Measurements from ENCODE around the gene TAS2R7. TPM values are rescaled to one million over a fixed set of nuclear protein-coding genes. Genes with fewer than 3 reads are reported as not detected.
A peak's percentile ranks its signal among the peaks of the same experiment; 100 is the strongest.

Gene TAS2R7
- total RNA-seq, 3 donors from 2014 or later (not counting 1 experiment from before 2014, with no cell fraction given), result not detected

DNA sequence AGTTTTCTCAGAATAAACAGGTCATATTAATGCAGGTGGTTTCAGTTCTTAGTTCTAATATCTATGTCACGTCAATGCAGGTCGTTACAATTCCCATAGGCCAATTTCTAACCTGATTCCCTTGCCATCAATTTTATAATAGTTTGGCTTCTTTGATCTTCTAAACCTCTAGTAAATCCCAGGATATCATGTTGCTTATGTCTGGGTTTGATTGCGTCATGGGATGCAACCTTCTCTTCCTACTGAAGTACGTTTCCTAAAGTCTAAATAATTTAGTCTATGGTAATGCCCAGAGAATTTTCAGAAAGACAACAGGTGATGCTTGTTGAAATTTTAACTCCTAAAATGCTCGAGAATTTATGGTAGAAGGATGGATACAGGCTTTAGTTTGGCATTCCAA, 19.2 kb downstream of the TAS2R7 start:
- no peak for ATAC-seq
- intact Hi-C loops (cut with micrococcal nuclease), result no loop called here
- no peaks in the 10 kb centered on the region for H3K9me3 Mint-ChIP-seq
- H3K36me3 Mint-ChIP-seq, result no peaks in the 10 kb centered on the region
- H3K4me1 Mint-ChIP-seq, result no peaks in the 10 kb centered on the region
- Histone ChIP-seq H3K9me3 (ENCODE audit: control insufficient read depth, insufficient read depth, low read length) (no peaks in the 10 kb centered on the region), H3K4me1 (ENCODE audit: control insufficient read depth, insufficient read depth, low read length) (no peaks in the 10 kb centered on the region), H3K27ac (ENCODE audit: low read length) (no peak overlapping the region), H3K36me3 (ENCODE audit: control insufficient read depth, insufficient read depth, low read length) (no peaks in the 10 kb centered on the region), H3K27me3 (ENCODE audit: control insufficient read depth, insufficient read depth, low read length) (no peaks in the 10 kb centered on the region), H3K4me3 (ENCODE audit: low read length) (no peak overlapping the region)
- no peak overlapping the region for H3K27ac Mint-ChIP-seq
- TF ChIP-seq, protein P1, sequence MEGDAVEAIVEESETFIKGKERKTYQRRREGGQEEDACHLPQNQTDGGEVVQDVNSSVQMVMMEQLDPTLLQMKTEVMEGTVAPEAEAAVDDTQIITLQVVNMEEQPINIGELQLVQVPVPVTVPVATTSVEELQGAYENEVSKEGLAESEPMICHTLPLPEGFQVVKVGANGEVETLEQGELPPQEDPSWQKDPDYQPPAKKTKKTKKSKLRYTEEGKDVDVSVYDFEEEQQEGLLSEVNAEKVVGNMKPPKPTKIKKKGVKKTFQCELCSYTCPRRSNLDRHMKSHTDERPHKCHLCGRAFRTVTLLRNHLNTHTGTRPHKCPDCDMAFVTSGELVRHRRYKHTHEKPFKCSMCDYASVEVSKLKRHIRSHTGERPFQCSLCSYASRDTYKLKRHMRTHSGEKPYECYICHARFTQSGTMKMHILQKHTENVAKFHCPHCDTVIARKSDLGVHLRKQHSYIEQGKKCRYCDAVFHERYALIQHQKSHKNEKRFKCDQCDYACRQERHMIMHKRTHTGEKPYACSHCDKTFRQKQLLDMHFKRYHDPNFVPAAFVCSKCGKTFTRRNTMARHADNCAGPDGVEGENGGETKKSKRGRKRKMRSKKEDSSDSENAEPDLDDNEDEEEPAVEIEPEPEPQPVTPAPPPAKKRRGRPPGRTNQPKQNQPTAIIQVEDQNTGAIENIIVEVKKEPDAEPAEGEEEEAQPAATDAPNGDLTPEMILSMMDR (IDR thresholded peaks at IDR 0.05), result no peak
- 83% methylated on average over 5 of the region's 5 CpGs for WGBS (ENCODE audit: insufficient coverage)
- H3K27me3 Mint-ChIP-seq (ENCODE audit: low read depth in 2 of 2), result peaks cover 5 to 12% of the 10 kb centered on the region in 2 donors
- no peak overlapping the region for H3K4me3 Mint-ChIP-seq
- DNase-seq, result no peak

DNA sequence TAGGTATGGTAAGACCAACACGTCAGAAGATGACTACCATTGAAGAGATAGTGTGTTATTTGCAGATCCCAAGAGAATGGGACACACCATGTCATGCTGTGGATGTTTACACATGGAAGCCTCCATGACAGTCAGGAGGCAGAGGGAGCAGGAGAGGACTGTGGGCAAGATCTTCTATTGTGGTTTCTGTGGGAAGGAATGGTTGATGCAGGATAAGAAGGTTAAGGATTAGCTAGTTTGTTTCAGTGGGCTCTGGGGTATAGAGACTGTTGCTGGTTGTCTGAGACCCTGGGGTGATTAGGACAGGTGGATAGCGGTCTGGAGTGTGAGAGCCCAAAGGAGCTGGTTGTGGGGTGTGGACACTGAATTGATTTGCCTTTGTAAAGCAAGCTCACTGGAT, 23.3 kb downstream of the TAS2R7 start:
- Mint-ChIP-seq H3K4me1 (no peaks in the 10 kb centered on the region), H3K9me3 (no peaks in the 10 kb centered on the region), H3K27ac (no peak overlapping the region), H3K27me3 (ENCODE audit: low read depth in 2 of 2) (peaks cover 16 to 18% of the 10 kb centered on the region in 2 donors), H3K4me3 (no peak overlapping the region), H3K36me3 (no peaks in the 10 kb centered on the region)
- H3K36me3 ChIP-seq (ENCODE audit: control insufficient read depth, insufficient read depth, low read length), result no peaks in the 10 kb centered on the region
- intact Hi-C loops (cut with micrococcal nuclease), result loop anchor here (10.0 kb wide), 1 partner anchor 1256 kb away; no protein-coding TSS in a partner anchor
- no peaks in the 10 kb centered on the region for H3K4me1 ChIP-seq (ENCODE audit: control insufficient read depth, insufficient read depth, low read length)
- ATAC-seq, result no peak
- no peak for DNase-seq
- peaks cover 5% of the 10 kb centered on the region for H3K27me3 ChIP-seq (ENCODE audit: control insufficient read depth, insufficient read depth, low read length)
- no peak overlapping the region for H3K27ac ChIP-seq (ENCODE audit: low read length)
- TF ChIP-seq, protein P1 (IDR thresholded peaks at IDR 0.05), result no peak
- H3K9me3 ChIP-seq (ENCODE audit: control insufficient read depth, insufficient read depth, low read length), result no peaks in the 10 kb centered on the region
- 97% methylated on average over 2 of the region's 2 CpGs for WGBS (ENCODE audit: insufficient coverage)
- no peak overlapping the region for H3K4me3 ChIP-seq (ENCODE audit: low read length)

DNA sequence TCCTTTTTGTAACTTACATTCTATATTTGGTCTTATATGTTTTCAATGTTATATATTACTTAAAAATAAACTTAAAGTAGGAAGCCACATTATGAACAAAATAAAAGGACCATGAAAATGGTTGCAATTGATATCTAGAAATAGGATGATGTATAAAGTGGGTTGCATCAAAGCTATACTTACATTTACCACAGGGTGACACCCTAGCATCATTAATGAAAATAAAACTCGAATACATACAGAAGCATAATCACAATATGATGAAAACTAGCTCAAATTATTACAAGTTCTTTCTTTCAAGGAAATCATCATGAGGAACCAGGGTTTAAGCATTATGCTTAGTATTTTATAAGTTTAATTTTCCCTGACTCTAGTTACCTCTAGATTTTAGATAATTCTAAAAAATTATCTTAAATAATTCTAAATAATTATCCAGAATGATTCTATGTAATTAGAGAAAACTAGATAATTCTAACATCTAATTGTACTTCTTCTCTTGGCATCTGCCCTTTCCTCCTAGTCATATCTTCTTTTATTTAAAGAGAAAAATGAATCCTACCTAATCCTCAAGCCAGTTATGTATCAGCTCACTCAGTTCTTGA, 31.2 kb downstream of the TAS2R7 start:
- Mint-ChIP-seq H3K27ac (no peak overlapping the region), H3K4me3 (no peak overlapping the region), H3K36me3 (no peaks in the 10 kb centered on the region), H3K27me3 (ENCODE audit: low read depth in 2 of 2) (peaks cover 47 to 64% of the 10 kb centered on the region in 2 donors), H3K9me3 (no peaks in the 10 kb centered on the region), H3K4me1 (no peaks in the 10 kb centered on the region)
- peak in 1 of 2 donors; percentile 75 for DNase-seq
- WGBS (ENCODE audit: insufficient coverage), result 0% methylated on average over 1 of the region's 1 CpG
- ATAC-seq, result peak; percentile 58 to 74 (median 65)
- Histone ChIP-seq H3K27ac (ENCODE audit: low read length) (no peak overlapping the region), H3K4me3 (ENCODE audit: low read length) (no peak overlapping the region), H3K36me3 (ENCODE audit: control insufficient read depth, insufficient read depth, low read length) (no peaks in the 10 kb centered on the region), H3K27me3 (ENCODE audit: control insufficient read depth, insufficient read depth, low read length) (peaks cover 22% of the 10 kb centered on the region), H3K9me3 (ENCODE audit: control insufficient read depth, insufficient read depth, low read length) (no peaks in the 10 kb centered on the region), H3K4me1 (ENCODE audit: control insufficient read depth, insufficient read depth, low read length) (no peaks in the 10 kb centered on the region)
- TF ChIP-seq, protein P1 (IDR thresholded peaks at IDR 0.05), result peak; percentile 77
- intact Hi-C loops (cut with micrococcal nuclease), result loop anchor here (1.0 to 10.0 kb wide), 3 partner anchors 428 to 1264 kb away; no protein-coding TSS in a partner anchor

DNA sequence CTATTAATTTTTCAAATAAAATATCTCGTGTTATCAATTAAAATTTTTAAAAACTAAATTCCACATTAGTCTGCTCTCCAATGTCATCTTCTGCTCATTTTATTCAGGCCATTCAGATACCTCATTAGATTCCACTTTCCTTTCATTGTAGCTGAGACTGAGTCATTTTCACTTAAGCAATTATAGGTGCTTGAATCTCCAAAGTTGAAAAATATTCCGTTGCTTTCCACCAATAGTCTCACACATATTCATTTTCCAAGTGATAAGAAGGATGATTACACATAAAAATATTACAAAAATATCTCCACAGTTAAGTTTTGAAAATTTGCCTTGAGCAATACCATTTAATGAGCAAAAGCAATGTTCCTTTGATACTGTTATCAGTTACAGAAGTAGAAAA, 42.8 kb downstream of the TAS2R7 start:
- intact Hi-C loops (cut with micrococcal nuclease), result no loop called here

More for the DNA sequence above, 42.8 kb downstream of the TAS2R7 start:
- TF ChIP-seq, protein P1 (IDR thresholded peaks at IDR 0.05), result no peak
- WGBS (ENCODE audit: insufficient coverage), result 71% methylated on average over 1 of the region's 2 CpGs
- peaks cover 24% of the 10 kb centered on the region for H3K27me3 ChIP-seq (ENCODE audit: control insufficient read depth, insufficient read depth, low read length)
- no peak overlapping the region for H3K4me3 ChIP-seq (ENCODE audit: low read length)
- DNase-seq, result no peak
- no peaks in the 10 kb centered on the region for H3K4me1 ChIP-seq (ENCODE audit: control insufficient read depth, insufficient read depth, low read length)
- H3K27ac Mint-ChIP-seq, result no peak overlapping the region
- H3K9me3 ChIP-seq (ENCODE audit: control insufficient read depth, insufficient read depth, low read length), result peaks cover 16% of the 10 kb centered on the region
- no peak overlapping the region for H3K27ac ChIP-seq (ENCODE audit: low read length)
- H3K9me3 Mint-ChIP-seq, result peaks cover 3 to 8% of the 10 kb centered on the region in 2 donors
- no peak overlapping the region for H3K4me3 Mint-ChIP-seq
- no peaks in the 10 kb centered on the region for H3K36me3 ChIP-seq (ENCODE audit: control insufficient read depth, insufficient read depth, low read length)
- peaks cover 32 to 63% of the 10 kb centered on the region in 2 donors for H3K27me3 Mint-ChIP-seq (ENCODE audit: low read depth in 2 of 2)
- H3K4me1 Mint-ChIP-seq, result no peaks in the 10 kb centered on the region
- no peak for ATAC-seq
- H3K36me3 Mint-ChIP-seq, result peaks cover 12% of the 10 kb centered on the region
